CD4-positive, alpha-beta T cell treated with Interleukin-6 at 100 ng/mL for 8 hours (primary cell): ENCODE results near the gene ETV4.

Experiments used
- DNase-seq: peaks from one replicate; pipeline ENCODE4 v3.0.0-alpha.2; 2020; ENCODE audit warnings: mixed read lengths, low spot score

ETV4 gene

GRCh38 chr17:43543771-43544575, 2.2 kb downstream of the ETV4 start:
- DNase-seq: no peak

- DNase-seq: no peak
Measured at GRCh38 chr17:43543300-43543699, 2.8 kb downstream of the ETV4 start.

GRCh38 chr17:43542859-43543258, 3.3 kb downstream of the ETV4 start:
- DNase-seq: no peak

- no peak for DNase-seq
Measured at GRCh38 chr17:43540821-43541674, 5.1 kb downstream of the ETV4 start.

- no peak for DNase-seq
Measured at GRCh38 chr17:43536236-43536992, 9.7 kb downstream of the ETV4 start.

GRCh38 chr17:43534909-43535308, 11.2 kb downstream of the ETV4 start:
- DNase-seq: no peak

GRCh38 chr17:43533699-43534098, 12.4 kb downstream of the ETV4 start:
- DNase-seq: no peak

- no peak for DNase-seq
Measured at GRCh38 chr17:43532581-43532980, 13.6 kb downstream of the ETV4 start.

- DNase-seq: no peak
Measured at GRCh38 chr17:43531955-43532354, 14.2 kb downstream of the ETV4 start.

- DNase-seq: no peak
Measured at GRCh38 chr17:43531082-43531378, 15.1 kb downstream of the ETV4 start.

- DNase-seq: no peak
Measured at GRCh38 chr17:43530288-43531081, 15.7 kb downstream of the ETV4 start.

- DNase-seq: no peak
Measured at GRCh38 chr17:43529947-43530287, 16.2 kb downstream of the ETV4 start.

- DNase-seq: no peak
Measured at GRCh38 chr17:43528988-43529814, 16.9 kb downstream of the ETV4 start.

- DNase-seq: no peak
Measured at GRCh38 chr17:43528319-43528987, 17.7 kb downstream of the ETV4 start.

- DNase-seq: no peak
Measured at GRCh38 chr17:43526886-43527648, 19.1 kb downstream of the ETV4 start.

- no peak for DNase-seq
Measured at GRCh38 chr17:43524945-43525575, 21.1 kb downstream of the ETV4 start.

GRCh38 chr17:43521389-43521788, 24.8 kb downstream of the ETV4 start:
- no peak for DNase-seq

- no peak for DNase-seq
Measured at GRCh38 chr17:43517615-43518386, 28.3 kb downstream of the ETV4 start.
